ENCODE data around the gene LTA4H. TPM values are rescaled to one million over a fixed set of nuclear protein-coding genes. Genes with fewer than 3 reads are reported as not detected.
A peak's percentile ranks its signal among the peaks of the same experiment; 100 is the strongest.

The LTA4H gene
- total RNA-seq, 1 donor from 2014 or later: 567 TPM

DNA sequence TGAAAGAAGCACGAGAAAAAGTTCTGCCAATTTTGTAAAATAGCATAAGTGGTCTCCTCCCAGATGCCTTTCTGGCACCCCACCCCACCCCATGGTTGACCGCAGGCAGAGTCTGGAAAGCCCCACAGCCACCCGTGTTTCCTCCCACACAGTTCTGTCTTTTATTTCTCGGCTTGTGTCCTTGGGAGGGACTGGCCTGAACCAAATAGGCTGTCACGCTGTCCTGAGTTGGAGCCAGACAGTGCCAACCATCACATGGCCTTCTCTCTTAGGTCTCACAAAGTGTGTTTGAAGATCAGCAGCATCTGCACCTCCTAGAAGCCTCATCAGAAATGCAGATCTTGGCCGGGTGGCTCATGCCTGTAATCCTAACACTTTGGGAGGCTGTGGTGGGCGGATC, 10.2 kb upstream of the LTA4H start:
- intact Hi-C loops (cut with DNase I): no loop called here
- Histone ChIP-seq H3K9me3 (no peaks in the 10 kb centered on the region), H3K27me3 (ENCODE audit: low read depth) (no peaks in the 10 kb centered on the region), H3K27ac (peak overlapping the region; percentile 72), H3K4me3 (no peak overlapping the region), H3K36me3 (no peaks in the 10 kb centered on the region), H3K4me1 (peaks cover 60% of the 10 kb centered on the region)
- ATAC-seq (peak in 1 of 2 donors; percentile 65), DNase-seq (peak; percentile 71)
- TF ChIP-seq, protein P1, sequence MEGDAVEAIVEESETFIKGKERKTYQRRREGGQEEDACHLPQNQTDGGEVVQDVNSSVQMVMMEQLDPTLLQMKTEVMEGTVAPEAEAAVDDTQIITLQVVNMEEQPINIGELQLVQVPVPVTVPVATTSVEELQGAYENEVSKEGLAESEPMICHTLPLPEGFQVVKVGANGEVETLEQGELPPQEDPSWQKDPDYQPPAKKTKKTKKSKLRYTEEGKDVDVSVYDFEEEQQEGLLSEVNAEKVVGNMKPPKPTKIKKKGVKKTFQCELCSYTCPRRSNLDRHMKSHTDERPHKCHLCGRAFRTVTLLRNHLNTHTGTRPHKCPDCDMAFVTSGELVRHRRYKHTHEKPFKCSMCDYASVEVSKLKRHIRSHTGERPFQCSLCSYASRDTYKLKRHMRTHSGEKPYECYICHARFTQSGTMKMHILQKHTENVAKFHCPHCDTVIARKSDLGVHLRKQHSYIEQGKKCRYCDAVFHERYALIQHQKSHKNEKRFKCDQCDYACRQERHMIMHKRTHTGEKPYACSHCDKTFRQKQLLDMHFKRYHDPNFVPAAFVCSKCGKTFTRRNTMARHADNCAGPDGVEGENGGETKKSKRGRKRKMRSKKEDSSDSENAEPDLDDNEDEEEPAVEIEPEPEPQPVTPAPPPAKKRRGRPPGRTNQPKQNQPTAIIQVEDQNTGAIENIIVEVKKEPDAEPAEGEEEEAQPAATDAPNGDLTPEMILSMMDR (IDR thresholded peaks at IDR 0.05): no peak

DNA sequence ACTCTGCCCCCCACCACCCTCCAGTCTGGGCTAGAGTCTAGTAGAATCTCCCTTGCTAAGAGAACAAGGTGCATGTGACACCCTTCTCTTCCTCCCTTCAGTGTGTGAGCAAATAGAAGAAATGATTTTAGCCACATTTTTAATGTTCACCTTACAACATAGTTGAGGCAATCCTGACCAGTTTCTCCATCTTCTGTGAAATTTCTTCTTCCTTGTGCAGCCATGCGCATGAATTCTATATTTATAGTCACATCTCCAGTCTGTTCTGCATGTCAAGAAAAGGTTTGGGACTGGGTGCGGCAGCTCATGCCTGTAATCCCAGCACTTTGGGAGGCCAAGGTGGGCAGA, 9.5 kb upstream of the LTA4H start:
- TF ChIP-seq, protein P1 (IDR thresholded peaks at IDR 0.05): no peak
- Histone ChIP-seq H3K4me1 (peaks cover 60% of the 10 kb centered on the region), H3K36me3 (no peaks in the 10 kb centered on the region), H3K4me3 (no peak overlapping the region), H3K27me3 (ENCODE audit: low read depth) (no peaks in the 10 kb centered on the region), H3K27ac (peak overlapping the region; percentile 72), H3K9me3 (no peaks in the 10 kb centered on the region)
- intact Hi-C loops (cut with DNase I): no loop called here
- DNase-seq (no peak), ATAC-seq (peak in 1 of 2 donors; percentile 2)

DNA sequence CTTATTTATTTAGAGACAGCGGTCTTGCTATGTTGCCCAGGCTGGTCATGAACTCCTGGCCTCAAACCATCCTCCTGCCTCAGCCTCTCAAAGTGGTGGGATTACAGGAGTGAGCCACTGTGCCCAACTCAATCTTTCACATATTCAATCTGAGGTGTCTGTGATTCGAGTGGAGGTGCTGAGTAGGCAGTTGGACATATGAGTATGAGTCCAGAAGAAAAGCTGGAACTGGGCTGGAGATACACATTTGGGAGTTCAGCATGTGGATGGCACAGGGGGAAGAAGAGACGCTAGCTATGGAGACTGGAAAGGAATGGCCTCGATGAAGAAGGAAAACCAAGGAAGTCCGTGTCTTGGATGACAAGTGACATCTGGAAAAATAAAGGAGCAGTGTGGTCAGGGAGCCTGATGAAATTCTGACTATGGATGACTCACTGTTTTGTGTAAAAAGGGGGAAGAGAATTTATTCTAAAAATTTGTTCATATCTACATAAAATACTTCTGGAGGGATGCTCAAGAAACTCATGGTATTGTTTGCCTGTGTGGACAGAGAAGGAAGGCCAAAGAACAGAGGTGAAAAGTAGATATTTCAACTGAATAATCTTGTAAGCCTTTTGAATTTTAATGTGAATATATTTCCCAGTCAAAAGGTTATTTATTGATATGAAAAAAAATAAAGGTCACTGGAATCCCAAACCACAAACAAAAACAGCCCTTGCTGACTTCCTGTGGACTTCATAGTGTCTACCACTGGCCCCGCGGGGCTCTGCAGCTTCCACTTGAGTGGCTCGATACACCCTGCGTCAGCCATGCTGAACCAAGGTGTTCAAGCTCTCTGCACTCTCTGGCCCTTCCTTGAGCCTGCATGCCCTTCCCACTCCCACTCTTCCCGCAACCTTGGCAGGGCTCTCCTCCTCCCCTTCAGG, 8.9 kb upstream of the LTA4H start:
- Histone ChIP-seq H3K9me3 (no peaks in the 10 kb centered on the region), H3K4me1 (peaks cover 53% of the 10 kb centered on the region), H3K27ac (peak overlapping the region; percentile 72), H3K4me3 (no peak overlapping the region), H3K36me3 (no peaks in the 10 kb centered on the region), H3K27me3 (ENCODE audit: low read depth) (no peaks in the 10 kb centered on the region)
- TF ChIP-seq, protein P1 (IDR thresholded peaks at IDR 0.05): no peak
- DNase-seq: no peak
- ATAC-seq: peak in 1 of 2 donors; percentile 18
- intact Hi-C loops (cut with DNase I): no loop called here

DNA sequence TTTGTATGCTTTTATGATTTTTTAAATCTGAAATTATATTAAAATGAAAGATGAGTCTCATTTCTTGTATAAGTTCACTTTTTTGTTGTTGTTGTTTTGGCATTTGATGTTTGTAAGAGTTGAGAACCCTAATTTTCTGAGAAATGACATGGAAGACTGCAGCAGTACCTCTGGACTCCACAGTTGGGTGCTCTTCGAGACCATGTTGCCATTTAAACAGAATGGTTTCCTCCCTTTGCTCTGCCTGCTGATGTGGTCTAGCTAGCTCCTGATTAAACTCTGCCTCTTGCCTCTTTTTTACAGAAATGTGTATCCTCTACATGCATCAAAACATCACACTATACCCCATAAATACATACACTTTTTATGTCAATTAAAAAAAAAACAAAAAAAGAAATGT, 5.8 kb upstream of the LTA4H start:
- TF ChIP-seq, protein P1 (IDR thresholded peaks at IDR 0.05): no peak
- intact Hi-C loops (cut with DNase I): no loop called here
- ATAC-seq (no peak), DNase-seq (no peak)
- no peak overlapping the region for H3K4me3 ChIP-seq
- no peaks in the 10 kb centered on the region for H3K27me3 ChIP-seq (ENCODE audit: low read depth)
- no peaks in the 10 kb centered on the region for H3K9me3 ChIP-seq
- H3K4me1 ChIP-seq: peaks cover 24% of the 10 kb centered on the region
- no peaks in the 10 kb centered on the region for H3K36me3 ChIP-seq
- H3K27ac ChIP-seq: no peak overlapping the region

DNA sequence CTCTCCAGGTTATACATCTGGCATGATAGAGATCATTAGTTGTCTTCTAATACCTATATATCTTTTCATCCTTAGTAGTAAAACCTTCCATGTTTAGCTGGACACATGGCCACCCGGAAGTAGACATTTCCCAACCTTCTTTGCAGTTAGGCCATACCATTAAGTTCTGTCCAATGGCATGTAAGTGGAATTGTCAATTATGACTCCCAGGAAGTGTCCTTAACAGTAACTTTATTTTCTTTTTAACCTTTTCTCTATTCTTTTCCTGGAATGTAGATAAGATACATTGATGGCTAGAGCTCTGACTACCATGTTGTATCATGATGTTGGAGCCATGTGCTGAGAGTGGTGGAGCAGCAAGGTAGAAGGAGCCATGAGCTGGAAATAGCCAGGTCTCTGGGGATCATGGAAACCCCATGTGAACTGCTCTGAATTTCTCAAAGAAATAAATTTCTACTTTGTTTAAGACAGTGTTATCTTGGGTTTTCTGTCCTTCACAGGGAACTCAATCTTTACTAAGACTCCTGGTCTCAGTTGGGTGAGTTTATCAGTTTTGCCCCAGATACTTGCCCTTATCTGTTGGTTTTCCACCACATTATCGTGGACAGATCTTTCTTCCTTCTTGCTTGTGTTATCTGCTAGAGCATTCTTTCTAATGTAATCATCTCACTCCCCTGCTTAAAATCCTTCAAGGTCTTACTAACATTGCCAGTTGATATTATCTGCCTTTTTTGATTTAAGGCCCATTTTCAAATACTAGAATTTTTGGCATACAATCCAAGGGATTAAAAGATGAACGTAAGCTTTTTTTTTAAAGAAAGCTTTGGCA, 5.1 kb upstream of the LTA4H start:
- H3K9me3 ChIP-seq: no peaks in the 10 kb centered on the region
- H3K27ac ChIP-seq: no peak overlapping the region
- TF ChIP-seq, protein P1 (IDR thresholded peaks at IDR 0.05): no peak
- no peak overlapping the region for H3K4me3 ChIP-seq
- peaks cover 21% of the 10 kb centered on the region for H3K4me1 ChIP-seq
- H3K36me3 ChIP-seq: no peaks in the 10 kb centered on the region
- ATAC-seq (no peak), DNase-seq (no peak)
- intact Hi-C loops (cut with DNase I): no loop called here
- H3K27me3 ChIP-seq (ENCODE audit: low read depth): no peaks in the 10 kb centered on the region
